Measurements from ENCODE around the gene RINT1.
"Not testable (repeated sequence)": the region's sequence is repeated elsewhere in the genome, so short reads cannot be mapped to it uniquely, and the experiment has no call there.

RINT1 gene

DNA sequence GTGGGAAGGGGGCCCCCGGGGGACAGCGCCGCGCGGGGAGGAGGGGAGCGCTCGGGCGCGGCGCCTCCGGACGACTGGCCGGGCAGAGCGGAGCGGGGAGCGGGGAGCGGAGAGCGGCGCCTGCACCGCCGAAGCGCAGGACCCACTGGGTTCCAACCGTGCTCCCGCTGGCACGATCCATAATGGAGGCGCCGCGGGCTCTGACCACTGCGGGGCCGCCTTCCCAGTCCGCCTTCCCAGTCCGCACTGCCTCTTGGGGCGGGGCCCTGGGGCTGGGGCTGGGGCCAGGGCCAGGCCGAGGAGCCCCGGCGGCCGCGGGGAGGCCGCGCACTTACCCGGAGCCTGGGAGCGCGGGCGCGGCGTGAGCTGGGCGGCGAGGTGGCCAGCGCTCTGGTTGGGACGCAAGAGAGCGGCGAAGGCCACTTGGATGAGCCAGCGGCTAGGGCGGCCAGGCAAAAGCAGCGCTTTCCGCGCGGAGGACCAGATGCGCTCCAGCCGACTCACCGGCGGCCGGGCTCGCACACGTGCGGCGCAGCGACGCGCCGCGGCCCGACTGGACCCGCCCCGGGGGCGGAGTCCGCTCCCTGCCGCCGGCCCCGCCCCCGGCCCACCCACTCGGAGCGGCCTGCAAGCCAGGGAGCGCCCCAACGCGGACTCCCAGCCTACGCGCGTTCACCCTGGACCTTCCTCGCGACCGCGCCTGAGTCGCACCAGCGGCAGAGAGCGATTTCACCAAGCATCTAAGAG lies 10.1 kb upstream of the RINT1 start, which contains the start of gene PUS7:
TSS of gene PUS7 (minus strand) at position 555 of the 747 bp plus-strand sequence. CDS start 13,759 bp downstream, outside the sequence.
- TF ChIP-seq, protein P1, sequence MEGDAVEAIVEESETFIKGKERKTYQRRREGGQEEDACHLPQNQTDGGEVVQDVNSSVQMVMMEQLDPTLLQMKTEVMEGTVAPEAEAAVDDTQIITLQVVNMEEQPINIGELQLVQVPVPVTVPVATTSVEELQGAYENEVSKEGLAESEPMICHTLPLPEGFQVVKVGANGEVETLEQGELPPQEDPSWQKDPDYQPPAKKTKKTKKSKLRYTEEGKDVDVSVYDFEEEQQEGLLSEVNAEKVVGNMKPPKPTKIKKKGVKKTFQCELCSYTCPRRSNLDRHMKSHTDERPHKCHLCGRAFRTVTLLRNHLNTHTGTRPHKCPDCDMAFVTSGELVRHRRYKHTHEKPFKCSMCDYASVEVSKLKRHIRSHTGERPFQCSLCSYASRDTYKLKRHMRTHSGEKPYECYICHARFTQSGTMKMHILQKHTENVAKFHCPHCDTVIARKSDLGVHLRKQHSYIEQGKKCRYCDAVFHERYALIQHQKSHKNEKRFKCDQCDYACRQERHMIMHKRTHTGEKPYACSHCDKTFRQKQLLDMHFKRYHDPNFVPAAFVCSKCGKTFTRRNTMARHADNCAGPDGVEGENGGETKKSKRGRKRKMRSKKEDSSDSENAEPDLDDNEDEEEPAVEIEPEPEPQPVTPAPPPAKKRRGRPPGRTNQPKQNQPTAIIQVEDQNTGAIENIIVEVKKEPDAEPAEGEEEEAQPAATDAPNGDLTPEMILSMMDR (IDR thresholded peaks at IDR 0.05; ENCODE audit: low read depth, low read length, missing control alignments) = no peak
- peak; percentile 56 for DNase-seq (ENCODE audit: extremely low read depth, low read depth)

DNA sequence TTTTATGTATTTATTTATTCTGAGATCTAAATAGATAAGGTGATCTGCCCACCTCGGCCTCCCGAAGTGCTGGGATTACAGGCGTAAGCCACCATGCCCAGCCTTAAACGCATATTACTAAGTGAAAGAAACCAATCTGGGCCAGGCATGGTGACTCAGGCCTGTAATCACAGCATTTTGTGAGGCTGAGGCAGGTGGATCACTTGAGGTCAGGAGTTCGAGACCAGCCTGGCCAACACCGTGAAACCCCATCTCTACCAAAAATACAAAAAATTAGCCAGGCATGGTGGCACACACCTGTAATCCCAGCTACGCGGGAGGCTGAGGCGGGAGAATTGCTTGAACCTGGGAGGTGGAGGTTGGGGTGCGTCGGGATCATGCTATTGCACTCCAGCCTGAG lies 7.6 kb upstream of the RINT1 start:
- not testable (repeated sequence) for H3K4me3 ChIP-seq (replicated peaks; ENCODE audit: low read depth, low read length); DNase-seq (ENCODE audit: extremely low read depth, low read depth)

More for the DNA sequence above, 10.1 kb upstream of the RINT1 start, which contains the start of gene PUS7:
- H3K4me3 ChIP-seq (replicated peaks; ENCODE audit: low read depth, low read length) = peak within 1 kb of the TSS; percentile 79

DNA sequence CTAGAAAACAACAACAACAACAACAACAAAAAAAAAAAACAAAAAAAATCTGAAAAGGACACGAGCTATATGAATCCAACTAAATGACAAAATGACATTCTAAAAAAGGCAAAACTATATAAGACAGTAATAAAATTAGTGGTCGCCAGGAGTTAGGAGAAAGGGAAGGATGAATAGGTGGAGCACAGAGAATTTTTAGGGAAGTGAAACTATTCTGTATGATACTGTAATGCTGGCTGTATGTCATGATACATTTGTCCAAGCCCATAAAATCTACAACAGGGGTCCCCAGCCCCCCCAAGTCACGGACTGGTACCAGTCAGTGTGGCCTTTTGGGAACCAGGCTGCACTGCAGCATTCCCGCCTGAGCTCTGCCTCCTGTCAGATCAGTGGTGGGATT lies 7.2 kb upstream of the RINT1 start:
- DNase-seq (ENCODE audit: extremely low read depth, low read depth) = no peak
- TF ChIP-seq, protein P1 (IDR thresholded peaks at IDR 0.05; ENCODE audit: low read depth, low read length, missing control alignments) = no peak
- no peak overlapping the region for H3K4me3 ChIP-seq (replicated peaks; ENCODE audit: low read depth, low read length)

DNA sequence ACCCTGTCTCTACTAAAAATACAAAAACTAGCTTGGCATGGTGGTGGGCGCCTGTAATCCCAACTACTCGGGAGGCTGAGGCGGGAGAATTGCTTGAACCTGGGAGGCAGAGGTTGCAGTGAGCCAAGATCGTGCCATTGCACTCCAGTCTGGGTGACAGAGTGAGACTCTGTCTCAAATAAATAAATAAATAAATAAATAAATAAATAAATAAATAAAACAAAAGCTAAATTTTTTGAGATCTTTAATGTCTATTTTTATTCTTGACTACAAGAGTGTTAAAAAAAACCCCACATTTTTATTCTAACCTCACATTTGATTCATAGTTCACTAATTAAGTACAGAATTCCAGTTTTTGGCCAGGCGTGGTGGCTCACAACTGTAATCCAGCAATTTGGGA lies 4.3 kb upstream of the RINT1 start:
- H3K4me3 ChIP-seq (replicated peaks; ENCODE audit: low read depth, low read length); DNase-seq (ENCODE audit: extremely low read depth, low read depth): not testable (repeated sequence)

DNA sequence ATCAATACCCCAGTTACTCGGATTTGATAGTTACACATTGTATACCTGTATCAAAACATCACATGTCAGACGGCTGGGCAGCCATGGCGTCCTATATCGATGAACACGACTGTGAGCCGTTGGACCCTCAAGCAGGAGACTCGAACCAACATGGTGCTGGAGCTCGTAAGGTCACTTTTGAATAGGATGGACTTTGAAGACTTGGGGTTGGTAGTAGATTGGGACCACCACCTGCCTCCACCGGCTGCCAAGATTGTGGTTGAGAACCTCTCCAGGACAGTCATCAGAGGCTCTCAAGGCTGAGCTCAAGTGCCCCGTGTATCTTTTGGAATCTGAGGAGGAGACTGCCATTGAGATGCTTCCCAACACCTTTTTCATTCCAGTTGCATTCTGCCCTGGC lies 1.9 kb upstream of the RINT1 start:
- TF ChIP-seq, protein P1 (IDR thresholded peaks at IDR 0.05; ENCODE audit: low read depth, low read length, missing control alignments) = no peak
- H3K4me3 ChIP-seq (replicated peaks; ENCODE audit: low read depth, low read length) = no peak overlapping the region
- no peak for DNase-seq (ENCODE audit: extremely low read depth, low read depth)

DNA sequence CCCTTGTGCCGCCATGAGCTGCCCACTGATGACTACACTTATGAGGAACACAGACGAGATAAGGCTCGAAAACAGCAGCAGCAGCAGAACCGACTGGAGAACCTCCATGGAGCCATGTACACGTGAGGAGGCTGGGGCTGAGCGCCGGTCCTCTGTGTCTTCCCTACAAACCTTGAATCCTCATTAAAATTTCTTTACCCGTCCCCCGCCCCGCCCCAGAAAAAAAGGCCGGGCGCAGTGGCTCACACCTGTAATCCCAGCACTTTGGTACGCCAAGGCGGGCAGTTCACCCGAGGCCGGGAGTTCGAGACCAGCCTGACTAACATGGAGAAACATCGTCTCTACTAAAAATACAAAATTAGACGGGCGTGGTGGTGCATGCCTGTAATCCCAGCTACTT lies 1.5 kb upstream of the RINT1 start:
- no peak for DNase-seq (ENCODE audit: extremely low read depth, low read depth)
- TF ChIP-seq, protein P1 (IDR thresholded peaks at IDR 0.05; ENCODE audit: low read depth, low read length, missing control alignments) = no peak
- no peak overlapping the region for H3K4me3 ChIP-seq (replicated peaks; ENCODE audit: low read depth, low read length)

DNA sequence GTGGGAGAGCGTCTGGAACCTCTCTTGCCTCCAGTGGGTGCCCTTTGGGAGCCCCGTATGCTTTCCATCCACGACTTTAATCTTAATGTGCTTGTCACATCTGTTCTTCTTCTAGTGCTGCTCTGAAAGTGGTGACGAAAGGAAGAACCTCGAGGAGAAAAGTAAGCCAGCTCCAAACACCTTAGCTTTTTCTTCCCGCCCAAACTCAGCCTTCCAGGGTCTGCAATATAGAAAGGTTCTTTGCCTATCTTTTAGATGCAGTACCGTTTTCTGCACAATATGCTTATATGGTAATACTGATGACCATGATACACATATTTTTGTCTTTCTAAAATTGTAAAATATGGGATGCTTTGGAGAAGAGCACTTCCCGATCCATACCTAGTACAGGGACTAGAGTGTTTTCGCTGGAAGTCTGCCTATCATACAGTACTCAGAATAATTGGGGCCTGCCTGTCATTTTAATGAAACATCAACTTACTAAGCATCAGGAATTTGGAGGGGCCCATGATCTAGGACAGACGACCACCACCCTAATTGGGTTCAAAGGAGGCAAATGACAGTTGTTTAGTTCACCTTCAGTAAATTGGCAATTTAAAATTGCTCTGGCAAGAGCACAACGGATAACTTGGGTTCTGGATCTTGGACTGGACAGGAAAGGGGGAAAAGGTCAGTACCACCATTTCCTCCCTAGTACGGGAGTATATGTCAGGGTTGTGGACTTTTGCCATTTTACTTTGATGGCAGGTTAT lies 884 bp downstream of the RINT1 start:
- no peak for DNase-seq (ENCODE audit: extremely low read depth, low read depth)
- TF ChIP-seq, protein P1 (IDR thresholded peaks at IDR 0.05; ENCODE audit: low read depth, low read length, missing control alignments) = no peak
- peak overlapping the region; percentile 94 for H3K4me3 ChIP-seq (replicated peaks; ENCODE audit: low read depth, low read length)

All from HFF-Myc (cell line).